Raji (cell line): ENCODE results near the gene NOL9.

Experiments used
- POLR2A ChIP-seq: IDR thresholded peaks from 2 replicates; pipeline ENCODE4 v1.6.1; 2011; ENCODE audit warnings: low read depth, low read length, control low read depth; ENCODE audit not compliant: insufficient read depth

The NOL9 gene

GRCh38 chr1:6521536-6521935 lies 32.8 kb downstream of the NOL9 start:
- TF ChIP-seq POLR2A = no peak

DNA sequence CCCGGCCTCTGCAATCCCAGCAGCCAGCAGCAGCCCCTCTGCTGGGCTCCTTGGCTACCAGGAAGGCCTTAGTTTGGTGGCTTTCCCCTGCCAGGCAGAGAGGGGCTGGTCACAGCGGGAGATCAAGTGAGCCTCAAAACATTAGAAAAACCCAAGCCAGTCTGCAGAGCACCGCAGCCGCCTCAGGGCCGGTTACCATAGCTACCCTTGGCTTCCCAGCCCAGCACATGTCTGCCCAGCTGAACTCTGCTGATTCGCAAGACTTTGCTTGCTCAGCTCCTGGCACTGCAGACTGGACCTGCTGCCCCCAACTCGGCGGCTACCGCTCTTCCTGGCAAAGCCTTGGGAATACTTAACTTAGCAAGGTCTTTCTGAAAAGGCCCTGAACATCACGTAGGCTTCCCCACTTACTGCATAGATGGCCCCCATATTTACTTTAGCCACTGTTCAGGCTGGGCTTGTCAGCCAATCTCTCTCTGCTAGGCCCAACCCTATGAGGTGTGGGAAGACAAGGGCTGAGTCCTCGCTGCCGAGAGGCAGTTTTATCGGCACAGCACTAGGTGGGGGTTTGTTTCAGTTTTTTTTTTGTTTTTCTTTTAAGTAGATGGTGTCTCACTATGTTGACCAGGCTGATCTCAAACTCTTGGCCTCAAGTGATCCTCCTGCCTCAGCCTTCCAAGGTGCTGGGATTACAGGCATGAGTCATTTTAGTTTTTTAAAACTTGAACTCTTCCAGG lies 34.2 kb downstream of the NOL9 start:
- TF ChIP-seq POLR2A = no peak

GRCh38 chr1:6519491-6519934 lies 34.8 kb downstream of the NOL9 start:
- no peak for TF ChIP-seq POLR2A

DNA sequence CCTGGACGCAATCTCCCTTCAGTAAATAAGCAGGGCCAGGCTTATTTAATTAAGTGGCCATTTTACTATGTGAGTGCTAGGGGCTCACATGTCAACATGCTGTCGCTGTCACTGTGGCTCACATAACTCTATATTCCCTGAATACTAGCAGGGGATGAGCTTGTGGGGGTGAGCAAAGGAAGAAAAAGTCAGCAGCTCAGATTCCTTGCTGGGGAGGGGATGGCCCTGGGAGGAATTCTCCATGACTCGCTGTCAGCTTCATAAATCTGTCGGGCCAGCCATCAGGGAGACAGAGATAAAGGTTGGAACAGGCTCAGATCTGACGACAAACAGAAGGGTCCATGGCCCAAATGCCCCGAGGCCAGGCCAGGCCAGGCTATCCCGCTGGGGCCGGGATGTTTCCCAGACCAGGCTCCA lies 36.9 kb downstream of the NOL9 start:
- TF ChIP-seq POLR2A = no peak

- no peak for TF ChIP-seq POLR2A
Measured at GRCh38 chr1:6515771-6516170, 38.5 kb downstream of the NOL9 start.

DNA sequence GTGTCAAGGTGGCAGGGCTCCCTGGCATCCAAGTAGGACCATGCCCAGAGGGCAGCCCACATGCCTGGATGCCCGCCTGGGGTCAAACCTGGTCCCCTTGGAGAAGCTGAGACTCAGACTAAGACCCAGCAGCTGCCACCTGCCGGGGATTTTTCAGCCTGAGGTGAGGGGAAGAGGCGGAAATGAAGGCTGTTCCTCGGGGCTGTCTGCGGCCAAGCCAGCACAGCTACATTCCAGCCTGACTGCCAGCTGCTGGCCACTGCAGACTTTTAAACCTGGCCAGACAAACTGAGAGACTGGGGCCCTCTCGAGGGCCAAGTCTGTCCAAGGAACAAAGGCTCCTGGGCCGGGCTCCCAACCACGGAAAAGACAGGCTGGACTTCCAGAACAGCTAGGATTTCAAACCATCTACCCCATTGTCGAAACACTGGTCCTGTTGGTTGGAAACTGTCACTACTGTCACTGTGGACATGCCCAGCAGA lies 41.0 kb downstream of the NOL9 start:
- no peak for TF ChIP-seq POLR2A

DNA sequence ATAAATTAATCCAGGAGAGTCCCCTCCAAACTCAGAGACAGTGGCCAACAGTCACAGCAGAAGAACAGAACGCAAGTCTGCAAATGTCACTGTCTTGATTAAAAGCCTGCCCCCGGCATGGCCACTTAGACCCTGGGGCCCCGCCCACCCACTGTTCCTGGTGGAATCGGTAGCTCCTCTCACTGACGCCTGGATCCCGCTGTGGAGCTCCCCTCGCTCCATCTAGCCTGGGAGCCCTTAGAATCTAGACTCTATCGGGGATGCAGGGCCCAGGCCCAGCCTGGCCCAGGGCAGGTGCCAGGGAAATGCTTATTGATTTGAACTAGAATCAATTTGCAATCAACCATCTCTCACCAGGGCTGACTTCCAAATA lies 41.4 kb downstream of the NOL9 start:
- no peak for TF ChIP-seq POLR2A

DNA sequence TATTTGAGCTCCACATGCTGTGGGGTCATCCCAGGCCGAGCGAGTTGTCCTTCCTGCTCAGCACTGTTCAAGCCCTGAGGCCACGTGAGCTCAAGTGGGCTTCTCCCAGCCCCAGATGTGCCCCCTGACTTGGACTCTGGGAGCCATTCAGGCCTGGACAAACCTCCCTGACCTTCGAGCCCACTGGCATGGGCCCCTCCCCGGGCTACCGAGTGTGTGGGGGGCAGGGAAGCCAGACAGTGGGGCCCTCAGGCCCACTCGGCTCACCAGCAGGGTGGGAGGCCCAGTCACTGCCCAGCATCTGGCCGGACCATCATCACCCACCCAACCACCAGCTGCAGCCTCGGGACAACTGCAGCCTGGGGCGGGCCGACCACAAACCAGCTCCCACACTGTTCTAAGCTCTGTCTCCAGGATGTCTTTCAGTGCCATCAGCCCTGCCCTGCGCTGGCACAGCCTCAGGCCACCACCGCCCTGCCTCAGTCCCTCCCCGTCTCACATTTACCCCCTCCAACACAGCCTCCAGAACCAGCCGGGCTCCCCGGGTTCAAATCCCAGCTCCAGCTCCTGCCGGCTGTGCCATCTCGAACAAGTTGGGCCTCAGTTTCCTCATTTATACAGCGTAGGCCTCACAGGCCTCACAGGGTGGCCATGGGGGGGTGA lies 41.9 kb downstream of the NOL9 start:
- TF ChIP-seq POLR2A = no peak

DNA sequence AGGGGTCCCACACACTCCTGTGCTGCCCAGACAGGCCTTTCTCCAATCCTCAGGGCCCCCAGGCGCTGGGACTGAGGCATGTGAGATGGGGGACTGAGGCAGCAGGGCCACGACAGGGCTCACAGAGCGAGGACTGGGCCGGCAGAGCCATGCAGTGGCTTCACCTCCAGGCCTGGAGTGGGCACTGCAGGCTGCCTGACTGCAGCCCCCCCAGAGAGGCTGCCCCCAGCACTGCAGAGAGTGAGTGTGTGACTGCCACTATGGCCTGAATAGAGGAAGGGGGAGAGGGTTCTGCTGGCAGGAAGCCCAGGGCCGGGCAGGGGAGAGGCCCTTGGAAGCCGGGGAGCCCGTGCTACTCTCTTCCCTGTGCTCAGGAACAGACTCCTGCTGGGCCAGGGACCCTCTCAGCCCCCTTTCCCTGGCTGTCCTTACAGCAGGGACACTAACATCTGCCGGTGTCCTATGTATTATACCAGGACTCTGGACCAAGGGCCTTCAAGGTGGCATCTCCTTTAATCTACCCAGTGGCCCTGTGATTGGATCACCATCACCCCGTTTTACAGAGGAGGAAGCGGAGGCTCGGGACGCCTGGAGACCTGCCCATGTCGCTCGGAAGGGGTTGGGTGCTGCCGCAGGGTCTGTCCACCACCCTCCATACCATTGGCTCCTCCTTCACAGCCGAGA lies 42.6 kb downstream of the NOL9 start:
- TF ChIP-seq POLR2A = no peak

GRCh38 chr1:6511056-6511455 lies 43.3 kb downstream of the NOL9 start:
- TF ChIP-seq POLR2A = no peak

DNA sequence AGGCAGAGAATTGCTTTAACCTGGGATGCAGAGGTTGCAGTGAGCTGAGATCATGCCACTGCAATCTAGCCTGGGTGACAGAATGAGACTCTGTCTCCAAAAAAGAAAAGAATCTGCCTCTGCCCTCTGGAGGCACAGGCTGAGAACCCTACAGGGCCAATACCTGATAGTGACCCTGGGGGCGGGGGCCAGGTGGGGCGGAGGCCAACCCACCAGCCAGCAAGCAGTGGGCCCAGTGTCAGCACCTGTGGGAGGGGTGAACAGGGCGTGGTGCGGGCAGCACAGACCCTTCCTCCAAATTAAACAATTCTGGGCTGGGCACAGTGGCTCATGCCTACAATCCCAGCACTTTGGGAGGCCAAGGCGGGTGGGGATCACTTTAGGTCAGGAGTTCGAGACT lies 43.8 kb downstream of the NOL9 start:
- no peak for TF ChIP-seq POLR2A

- TF ChIP-seq POLR2A = no peak
Measured at GRCh38 chr1:6509919-6510291, 44.4 kb downstream of the NOL9 start.

DNA sequence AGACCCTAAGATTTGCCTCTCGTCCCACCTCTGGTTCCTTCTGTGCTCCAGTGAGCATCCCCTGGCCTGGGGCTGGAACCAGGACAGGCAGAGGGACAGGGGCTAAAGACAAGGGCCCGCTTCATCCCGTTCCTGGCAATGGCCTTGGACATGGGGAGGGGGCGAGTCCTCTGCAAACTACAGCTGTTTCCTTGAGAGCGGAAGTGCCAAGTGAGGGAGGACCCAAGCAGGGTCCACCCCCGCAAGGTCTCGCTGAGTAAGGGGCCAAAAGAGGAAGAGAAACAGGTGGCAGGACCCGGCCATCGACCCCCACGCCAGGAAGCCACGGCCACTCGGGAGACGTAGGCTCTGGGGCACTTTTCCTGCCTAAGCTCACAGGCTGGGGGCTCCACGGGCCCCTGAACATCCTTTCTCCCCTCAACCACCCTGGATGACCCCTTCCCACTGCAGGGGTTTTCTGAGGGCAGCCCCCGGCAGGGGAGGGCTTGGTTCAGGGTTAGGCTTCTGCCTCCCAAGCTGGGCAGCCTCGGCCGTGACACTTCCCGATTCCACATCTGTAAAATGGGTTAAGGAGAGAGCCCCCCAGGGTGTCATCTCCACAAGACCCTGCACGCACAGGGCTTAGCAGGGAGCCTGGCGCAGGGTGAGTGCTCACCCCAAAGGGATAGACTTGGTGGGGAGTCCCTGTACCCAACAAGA lies 44.9 kb downstream of the NOL9 start:
- TF ChIP-seq POLR2A = no peak

- no peak for TF ChIP-seq POLR2A
Measured at GRCh38 chr1:6508816-6509189, 45.5 kb downstream of the NOL9 start.

DNA sequence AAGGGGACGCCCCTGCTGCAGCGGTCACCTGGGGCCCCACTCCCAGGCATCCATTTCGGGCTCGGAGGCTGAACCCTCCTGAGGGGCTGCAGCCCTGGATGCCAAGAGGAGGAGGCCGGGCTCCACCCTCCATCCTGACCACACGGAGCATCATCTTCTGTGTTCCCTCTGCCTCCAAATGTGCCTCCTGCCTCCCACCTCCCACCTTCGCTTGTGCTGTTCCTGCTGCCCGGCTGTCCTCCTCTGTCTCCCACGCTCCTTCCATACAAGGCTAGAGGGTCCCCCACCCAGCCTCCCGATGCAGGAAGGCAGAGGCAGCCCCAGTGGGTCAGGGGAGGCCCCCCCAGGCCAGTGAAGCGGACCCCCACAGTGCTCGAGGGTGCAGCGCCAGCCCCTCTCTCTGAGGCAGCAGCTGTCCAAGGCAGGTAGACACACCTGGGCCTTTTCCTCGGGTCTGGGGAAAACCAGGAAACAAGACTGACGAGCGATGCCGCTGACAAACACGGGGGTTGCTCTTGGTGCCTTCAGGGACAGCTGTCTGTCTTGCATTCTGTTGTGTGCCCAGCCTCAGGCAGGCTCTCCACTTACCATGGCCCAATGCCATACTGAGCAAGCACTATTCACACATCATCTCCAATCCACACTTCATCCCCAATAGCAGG lies 46.0 kb downstream of the NOL9 start:
- TF ChIP-seq POLR2A = no peak
